Sciatic nerve (tissue), 2 donors: ENCODE data around the gene LTBP1. TPM values are rescaled to one million over a fixed set of nuclear protein-coding genes. Genes with fewer than 3 reads are reported as not detected.
"Not testable (repeated sequence)": the region's sequence is repeated elsewhere in the genome, so short reads cannot be mapped to it uniquely, and the experiment has no call there.

Experiments
- ATAC-seq: fragments of 200-7000 bp; cut with Tn5 transposase; one replicate; pipeline ENCODE4 v1.9.1; 2020; ENCODE audit warnings: mild to moderate bottlenecking, moderate library complexity
- DNase-seq: peaks from one replicate; pipeline ENCODE4 v3.0.0-alpha.2; 2020; ENCODE audit warnings: low spot score
- intact Hi-C: fragments of 100-400 bp; cut with DNase I; formaldehyde crosslinking; loops from one replicate; pipeline ENCODE4 v1.14.2; 2022
- total RNA-seq: library from RNA; stranded (reverse); fragmentation: NEBNext Ultra II Directional; extraction: Animal tissue kit (Norgen Biotek cat#: 25700); gene quantifications from one replicate; pipeline ENCODE4 v1.2.1, GENCODE V29; 2021
- donor health status: DM: no; HTN: no; CAD: no.
- donor health status: DM: no; HTN: no; CAD: no.

Gene LTBP1
- total RNA-seq, 1 donor from 2014 or later = 48.9 TPM

DNA sequence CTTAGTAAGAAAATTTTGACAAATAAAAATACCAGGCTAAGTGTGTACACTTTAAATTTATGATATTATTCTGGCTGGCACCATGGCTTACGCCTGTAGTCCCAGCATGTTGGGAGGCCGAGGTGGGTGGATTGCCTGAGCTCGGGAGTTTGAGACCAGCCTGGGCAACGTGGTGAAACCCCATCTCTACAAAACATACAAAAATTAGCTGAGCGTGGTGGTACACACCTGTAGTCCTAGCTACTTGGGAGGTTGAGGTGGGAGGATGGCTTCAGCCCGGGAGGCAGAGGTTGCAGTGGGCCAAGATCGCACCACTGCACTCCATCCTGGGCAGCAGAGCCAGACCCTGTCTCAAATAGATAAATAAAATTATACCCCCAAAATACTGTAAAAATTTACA is 421.8 kb downstream of the LTBP1 start:
- intact Hi-C loops, DNase-seq, ATAC-seq: not testable (repeated sequence)

DNA sequence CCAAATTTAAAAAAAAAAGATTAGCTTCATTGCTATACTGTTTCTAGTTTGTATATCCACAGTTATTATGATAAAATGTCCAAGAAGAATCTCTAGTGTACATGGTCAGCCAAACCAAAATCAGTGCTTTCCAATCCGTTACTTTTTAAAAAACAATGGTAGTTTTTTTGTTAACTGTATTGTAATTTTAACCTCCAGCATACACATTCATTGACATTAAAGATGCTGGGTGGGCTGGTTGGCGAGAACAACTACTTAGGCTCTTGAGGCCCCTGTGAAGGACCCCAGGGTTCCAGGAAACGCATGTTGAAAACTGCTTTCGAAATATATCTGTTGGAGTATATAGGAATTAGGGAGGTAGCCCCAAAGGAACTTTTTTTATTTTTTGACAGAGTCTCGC is 422.4 kb downstream of the LTBP1 start:
- DNase-seq (no peak), ATAC-seq (no peak)
- intact Hi-C loops = no loop called here

DNA sequence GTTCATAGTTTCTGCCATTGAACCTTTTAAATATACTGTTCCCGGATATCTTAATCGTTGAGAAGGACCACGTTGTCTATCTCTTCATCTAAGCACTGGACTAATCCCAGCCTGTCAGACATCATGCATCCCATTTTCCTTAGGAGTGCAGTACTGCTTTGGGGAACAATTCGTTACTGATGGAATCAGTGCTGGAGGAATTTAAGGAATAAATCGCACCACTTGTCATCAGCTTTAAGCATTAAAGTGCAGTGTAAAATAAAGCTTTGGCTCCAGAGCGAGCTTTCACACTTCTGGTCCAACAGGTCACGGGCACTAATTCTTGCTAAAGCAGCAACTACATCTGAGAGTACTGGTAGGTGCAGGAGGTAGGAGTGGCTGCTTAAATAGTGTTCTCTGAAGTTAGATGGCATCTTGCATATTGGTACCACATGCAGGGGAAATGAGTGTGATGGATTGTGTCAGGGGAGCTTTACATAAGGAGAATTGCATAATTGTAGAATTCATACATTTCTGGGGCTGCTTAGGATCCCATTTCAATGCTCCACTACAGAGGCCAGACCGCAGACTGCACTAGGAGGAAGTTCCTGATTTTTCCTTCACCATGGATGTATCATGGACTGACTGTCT is 424.0 kb downstream of the LTBP1 start:
- ATAC-seq (no peak), DNase-seq (no peak)
- intact Hi-C loops = no loop called here

DNA sequence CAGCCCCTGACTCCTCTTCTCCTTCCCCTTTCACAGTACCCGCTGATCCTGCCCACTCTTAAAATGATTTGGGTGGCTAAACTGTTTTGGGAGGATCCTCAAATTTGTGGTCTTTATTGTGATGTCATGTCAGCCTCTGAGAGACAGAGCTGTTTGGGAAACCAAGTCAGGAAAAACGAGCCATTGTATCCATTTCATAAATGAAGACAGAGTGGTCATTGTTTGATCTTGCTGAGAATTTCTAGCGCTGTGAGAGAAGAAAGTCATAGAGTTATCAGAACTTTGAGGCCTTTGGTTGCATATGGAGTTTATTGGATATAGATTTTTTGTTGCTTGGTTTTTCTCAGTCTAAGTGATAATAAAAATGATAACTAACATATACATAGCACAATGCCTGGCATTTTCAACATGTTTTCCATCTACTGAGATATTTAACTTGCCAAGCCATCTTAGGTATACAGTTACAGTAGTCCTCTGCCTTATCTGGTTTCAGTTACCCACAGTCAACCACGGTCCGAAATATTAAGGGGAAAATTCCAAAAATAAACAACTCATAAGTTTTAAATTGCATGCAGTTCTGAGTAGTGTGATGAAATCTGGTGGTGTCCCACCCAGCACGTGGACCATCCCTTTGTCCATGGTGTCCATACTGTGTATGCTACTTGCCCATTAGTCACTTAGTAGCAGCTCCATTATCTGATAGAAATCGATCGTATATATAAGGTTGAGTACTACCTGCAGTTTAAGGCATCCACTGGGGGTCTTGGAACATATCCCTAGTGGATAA is 424.7 kb downstream of the LTBP1 start:
- DNase-seq = no peak
- no peak for ATAC-seq
- intact Hi-C loops = no loop called here

DNA sequence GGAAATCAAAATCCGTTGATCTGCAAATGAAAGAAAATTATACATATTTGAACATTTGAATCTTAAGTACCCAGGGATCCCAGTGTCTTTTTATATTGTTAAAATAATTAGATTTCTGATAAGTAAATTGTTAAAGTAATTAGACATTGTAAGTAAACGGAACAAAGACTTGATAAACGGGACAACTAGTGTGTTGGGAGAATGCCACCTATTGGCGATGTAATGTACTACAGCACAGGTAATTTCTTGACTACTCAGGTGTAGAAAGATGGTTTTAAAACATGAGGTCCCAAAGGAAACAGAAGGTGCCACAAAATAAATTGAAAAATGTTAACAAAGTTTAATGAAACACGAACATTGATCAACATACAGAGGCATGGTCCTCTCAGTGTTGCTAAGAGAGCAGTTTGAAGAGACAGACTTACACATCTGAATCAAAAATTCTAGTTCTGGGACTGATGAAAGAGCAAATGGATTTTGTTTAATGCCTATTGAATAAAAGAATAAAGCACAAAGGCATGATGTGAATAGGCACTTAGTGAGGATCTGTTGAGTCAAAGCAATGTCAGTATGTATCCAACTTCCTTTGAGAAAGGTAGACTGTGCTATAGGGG is 426.3 kb downstream of the LTBP1 start:
- intact Hi-C loops = no loop called here
- DNase-seq (no peak), ATAC-seq (no peak)

DNA sequence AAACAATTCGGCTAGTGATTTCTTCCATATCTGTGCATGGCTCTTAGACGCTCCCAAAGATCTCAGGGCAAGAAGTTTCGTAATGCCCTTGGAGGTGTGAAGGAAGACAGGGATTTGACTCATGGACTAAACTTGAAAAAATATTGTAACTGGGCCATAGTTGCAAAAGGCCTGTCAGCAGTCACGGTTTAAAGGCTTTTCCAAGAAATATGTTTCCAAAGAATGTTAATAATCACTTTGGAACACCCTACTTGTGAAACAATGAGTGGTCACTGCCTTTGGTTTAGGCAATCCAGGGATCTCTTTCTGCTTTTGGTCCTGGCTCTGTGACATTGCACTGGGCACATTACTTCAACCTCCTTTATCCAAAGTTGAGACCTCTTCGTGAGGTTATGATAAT is 427.2 kb downstream of the LTBP1 start:
- intact Hi-C loops = no loop called here
- DNase-seq (no peak), ATAC-seq (peak; percentile 82)

DNA sequence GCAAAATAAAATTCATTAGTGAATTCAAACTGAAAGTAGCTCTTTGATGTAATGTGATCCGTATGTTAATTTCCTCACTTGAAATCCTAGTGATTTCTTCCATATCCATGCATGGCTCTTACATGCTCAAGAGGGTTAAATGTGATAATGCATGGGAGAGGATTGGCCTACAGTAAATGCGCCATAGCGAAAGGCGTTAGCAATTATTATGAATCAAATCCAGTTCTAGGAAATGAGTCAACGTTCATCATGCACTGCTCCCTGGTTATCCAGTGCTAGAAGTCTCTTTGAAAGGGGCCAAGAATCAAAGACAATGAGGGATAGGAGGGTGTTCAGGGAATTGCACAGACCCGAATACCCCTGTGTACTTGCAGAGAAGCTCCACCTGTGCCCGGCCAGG is 428.3 kb downstream of the LTBP1 start:
- DNase-seq = no peak
- intact Hi-C loops = no loop called here
- ATAC-seq = peak; percentile 7

DNA sequence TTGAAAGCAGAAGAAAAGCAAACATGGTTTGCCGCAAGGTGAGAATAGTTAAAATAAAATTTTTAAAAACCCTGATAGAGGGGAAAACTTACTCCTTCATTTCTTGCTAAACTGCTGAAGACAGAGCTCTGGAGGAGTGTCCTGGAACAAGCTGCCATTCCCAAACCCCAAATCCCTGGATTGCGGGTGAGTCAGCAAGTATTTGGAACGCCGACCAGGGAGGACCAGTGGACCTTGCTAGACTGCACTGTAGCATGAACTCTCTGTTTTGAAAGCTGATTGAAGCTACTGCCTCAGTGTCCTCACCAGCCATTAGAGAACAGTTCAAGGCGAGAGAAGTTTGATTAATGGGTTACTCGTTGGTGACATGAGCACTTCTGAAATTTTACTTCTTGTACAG is 430.3 kb downstream of the LTBP1 start:
- peak; percentile 71 for ATAC-seq
- no peak for DNase-seq
- intact Hi-C loops = no loop called here

DNA sequence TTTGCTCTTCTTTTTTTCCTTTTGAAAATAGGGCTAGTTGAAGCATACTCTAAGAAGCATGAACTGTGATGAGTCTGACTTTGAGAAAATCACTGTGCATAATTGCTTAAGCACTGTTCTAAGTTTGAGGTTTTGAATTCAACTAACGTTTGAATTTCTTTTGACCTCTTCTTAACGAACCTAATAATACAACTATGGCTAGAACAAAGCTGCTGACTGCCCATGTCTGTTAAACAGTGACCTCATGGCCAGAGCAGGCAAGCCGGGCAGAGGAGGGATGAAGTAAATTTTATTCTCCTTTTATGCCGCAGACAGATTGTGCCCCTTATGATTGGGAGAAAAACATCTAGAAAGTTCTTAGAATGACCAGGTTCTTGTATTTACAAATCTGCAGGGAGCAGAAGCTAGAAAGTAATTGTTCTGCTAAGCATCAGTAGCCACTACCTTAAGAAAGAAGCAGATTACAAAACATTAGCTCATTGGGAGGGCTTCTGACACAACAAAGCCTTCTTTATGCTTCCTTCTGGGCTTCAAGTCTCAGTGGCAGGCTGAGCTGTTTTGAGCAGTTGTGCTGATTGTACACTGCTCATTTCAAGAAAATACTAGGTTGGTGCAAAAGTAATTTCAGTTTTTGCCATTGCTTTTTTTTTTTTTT is 431.9 kb downstream of the LTBP1 start:
- DNase-seq (no peak), ATAC-seq (peak; percentile 83)
- intact Hi-C loops = no loop called here

DNA sequence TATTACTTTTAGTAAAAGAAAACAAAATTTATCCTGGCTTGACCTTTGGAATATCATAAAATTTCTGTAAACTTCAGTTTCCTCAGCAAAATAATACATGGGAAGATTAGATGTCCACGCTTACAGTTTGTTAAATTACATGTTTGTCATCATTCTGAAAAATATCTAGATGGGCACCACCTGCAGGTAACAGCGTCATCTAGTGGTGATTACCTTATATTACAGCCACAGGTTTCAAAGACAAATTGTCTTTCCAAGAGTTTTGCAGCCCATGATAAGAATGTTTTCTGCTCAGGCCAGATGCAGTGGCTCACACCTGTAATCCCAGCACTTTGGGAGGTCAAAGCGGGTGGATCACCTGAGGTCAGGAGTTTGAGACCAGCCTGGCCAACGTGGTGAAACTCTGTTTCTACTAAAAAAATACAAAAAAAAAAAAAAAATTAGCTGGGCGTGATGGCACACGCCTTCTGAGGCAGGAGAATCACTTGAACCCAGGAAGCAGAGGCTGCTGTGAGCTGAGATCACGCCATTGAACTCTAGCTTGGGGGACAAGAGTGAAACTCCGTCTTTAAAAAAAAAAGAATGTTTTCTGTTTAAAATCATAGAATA is 433.4 kb downstream of the LTBP1 start:
- intact Hi-C loops = no loop called here
- no peak for ATAC-seq

DNA sequence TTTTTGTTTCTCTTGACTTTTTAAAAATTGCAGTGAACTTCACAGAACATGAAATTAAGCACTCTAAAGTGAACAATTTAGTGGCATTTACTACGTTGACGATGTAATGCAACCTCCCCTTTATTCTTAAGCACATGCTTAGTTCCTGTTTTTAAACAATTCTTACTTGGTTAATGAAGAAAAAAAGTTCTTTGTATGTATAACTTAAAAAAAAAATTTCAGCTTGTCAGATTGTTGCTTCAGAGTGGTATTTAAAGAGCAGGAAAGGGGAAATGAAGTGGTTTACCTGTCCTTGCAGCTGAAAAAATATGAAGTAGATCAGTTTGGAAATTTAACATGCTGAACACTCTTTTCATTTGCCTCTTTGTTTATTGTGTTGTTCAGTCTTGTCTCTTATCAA is 434.0 kb downstream of the LTBP1 start:
- ATAC-seq (no peak), DNase-seq (no peak)
- intact Hi-C loops = no loop called here

More for the DNA sequence above, 433.4 kb downstream of the LTBP1 start:
- no peak for DNase-seq

DNA sequence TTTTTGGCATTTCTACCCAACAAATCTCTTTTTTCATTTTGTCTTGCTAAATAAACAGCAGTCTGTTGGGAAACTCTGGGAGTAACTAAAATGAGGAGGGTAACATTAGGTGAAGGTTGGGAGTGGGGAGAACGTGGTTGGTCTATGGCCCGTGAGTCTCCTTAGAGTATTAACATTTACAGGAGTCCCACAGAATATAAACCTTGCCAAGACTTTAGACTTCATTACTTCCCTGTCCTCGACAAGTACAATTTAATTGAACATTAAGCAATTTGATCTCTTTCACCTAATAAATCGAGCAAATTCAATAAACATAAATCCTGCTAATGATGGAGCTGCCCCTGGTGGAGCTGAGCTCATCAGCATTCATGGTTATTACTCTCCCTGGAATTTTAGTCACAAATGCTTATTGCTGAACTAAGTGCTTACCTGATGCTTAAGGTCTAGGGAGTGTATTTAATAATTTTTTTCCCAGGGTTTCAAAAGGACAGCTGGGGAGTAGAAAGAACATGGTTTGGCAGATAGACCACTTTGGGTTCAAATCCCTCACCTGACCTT is 434.6 kb downstream of the LTBP1 start:
- intact Hi-C loops = no loop called here
- DNase-seq = no peak
- ATAC-seq = no peak

DNA sequence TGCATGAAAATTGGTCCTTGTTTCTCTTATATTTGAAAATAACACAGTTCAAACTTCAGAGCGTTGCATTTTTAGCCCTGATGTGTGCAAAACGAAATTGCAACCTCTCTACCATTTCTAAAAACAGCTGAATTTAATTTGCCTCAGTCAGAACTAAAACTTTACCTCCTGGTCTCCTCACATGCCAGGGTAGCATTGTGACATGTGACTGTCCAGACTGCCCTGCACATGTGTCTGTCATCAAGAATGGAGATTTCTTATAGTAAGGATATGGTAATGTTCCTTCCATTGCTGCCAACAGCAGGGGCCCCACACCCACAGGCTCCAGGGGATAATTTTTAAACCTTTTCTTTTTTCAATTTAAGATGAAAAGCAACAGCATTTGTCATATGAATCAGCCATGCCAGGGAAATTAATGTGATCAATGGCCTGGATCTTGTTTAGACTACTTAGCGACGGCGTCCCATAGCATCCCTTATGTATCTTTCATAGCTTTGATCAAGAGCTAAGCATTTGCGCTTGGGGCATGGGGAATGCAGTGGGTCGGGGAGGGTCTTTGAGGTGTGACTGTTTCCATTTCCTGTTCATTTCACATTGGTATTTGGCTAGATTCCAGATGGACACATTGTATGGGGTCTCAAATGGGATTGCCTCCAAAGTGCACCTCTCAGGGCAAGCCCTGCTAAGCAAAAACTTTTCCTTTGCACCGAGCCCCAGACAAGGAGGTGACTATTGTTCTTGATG is 437.3 kb downstream of the LTBP1 start:
- DNase-seq (no peak), ATAC-seq (no peak)
- intact Hi-C loops = no loop called here

DNA sequence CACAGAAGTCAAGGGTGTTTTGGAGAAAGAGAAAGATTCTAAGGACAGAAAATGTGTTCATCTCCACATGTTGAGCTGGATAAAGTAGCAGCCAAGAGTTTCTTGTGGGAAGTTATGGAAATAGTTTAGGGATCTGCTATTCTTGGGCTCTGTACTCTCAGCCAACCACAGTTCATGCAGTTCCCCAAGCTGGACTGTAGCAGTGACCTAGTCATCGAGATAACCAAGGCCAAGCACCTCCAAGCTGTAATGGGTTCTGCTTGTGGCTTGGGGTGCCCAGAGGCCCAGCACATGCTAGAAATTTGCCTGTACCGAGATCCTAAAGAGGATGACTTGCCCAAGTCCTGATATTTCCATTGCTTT is 437.8 kb downstream of the LTBP1 start:
- no peak for DNase-seq
- intact Hi-C loops = no loop called here
- no peak for ATAC-seq

DNA sequence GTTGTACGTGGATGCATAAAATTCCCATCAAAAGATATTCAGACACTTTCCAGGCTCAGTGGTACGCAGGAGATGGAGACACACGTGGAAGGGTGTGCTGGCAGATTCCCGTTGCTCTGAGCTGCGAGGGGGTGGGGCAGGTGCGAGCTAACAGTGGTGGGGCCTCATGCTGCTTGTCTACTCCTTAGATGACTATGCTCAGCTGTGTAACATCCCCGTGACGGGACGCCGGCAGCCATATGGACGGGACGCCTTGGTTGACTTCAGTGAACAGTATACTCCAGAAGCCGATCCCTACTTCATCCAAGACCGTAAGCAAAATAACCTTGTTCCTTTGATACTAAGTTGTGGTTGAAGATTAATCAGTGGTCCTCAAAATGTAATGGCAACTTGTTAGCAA is 442.2 kb downstream of the LTBP1 start:
- intact Hi-C loops = no loop called here
- DNase-seq (no peak), ATAC-seq (no peak)

DNA sequence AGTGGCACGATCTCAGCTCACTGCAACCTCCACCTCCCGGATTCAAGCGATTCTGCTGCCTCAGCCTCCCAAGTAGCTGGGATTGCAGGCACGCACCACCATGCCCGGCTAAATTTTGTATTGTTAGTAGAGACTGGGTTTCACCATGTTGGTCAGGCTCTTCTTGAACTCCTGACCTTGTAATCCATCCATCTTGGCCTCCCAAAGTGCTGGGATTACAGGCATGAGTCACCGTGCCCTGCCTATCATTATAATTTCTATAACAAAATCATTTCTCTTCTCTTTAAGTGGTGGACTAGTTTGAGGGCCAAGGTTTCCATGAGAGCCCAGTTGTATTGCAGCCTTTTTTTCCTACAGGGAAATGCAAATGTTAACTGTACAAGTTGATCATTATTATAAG is 442.9 kb downstream of the LTBP1 start:
- DNase-seq, ATAC-seq, intact Hi-C loops: not testable (repeated sequence)

DNA sequence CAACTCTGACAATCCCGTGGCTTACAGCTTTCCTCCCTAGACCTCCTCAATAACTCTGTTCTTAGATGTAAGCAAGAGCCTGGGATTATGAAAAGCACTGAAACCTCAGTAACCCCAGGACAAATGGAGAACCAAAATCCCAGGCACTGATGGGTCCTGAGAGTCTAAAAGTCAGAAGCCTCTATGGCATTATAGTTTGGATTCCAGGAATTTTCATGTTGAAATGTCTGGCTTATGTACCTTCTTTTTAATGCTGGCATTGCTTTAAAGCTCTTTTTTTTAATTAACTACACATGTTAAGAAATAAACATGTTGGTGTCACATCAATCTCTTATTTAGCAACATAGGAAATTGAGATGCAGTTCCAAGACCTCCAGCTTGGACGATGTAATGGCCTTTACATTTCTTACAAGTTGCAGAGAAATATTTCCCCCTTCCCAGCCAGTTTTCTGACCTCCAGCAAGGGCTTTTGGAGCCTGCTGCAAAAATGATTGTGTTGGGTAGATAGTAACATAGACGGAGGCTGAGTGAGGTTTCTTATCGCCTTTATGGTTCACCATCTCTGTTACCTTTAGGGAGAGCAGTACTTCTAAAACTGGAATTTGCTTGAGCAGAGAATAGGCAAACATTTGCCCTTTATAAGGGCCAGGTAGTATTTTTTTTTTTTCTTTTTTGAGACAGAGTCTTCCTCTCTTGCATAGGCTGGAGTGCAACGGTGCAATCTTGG is 444.9 kb downstream of the LTBP1 start:
- intact Hi-C loops = no loop called here

DNA sequence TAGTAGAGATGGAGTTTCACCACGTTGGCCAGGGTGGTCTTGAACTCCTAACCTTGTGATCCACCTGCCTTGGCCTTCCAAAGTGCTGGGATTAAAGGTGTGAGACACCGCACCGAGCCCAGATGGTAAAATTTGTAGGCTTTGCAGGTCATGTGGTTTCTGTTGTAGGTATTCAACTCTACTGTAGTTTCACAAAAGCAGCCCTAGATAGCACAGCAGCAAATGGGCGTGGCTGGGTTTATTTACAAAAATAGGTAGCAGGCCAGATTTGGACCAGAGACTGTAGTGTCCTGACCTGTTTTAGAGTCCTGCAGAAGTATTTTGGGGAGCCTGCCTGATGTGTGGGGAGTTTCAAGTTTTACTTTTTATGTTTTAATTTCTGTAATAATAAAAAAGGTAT is 445.6 kb downstream of the LTBP1 start:
- no peak for ATAC-seq
- intact Hi-C loops = no loop called here

More for the DNA sequence above, 444.9 kb downstream of the LTBP1 start:
- ATAC-seq (peak; percentile 67), DNase-seq (no peak)

More for the DNA sequence above, 445.6 kb downstream of the LTBP1 start:
- no peak for DNase-seq
